ENCODE data around the gene TCAF2. TPM values are rescaled to one million over a fixed set of nuclear protein-coding genes. Genes with fewer than 3 reads are reported as not detected.
A peak's percentile ranks its signal among the peaks of the same experiment; 100 is the strongest.
"Not testable (repeated sequence)": the region's sequence is repeated elsewhere in the genome, so short reads cannot be mapped to it uniquely, and the experiment has no call there.

TCAF2 gene
- total and polyA plus RNA-seq, 2 donors (not counting 1 experiment from before 2014, with no cell fraction given): 4.1 to 15.9 TPM

DNA sequence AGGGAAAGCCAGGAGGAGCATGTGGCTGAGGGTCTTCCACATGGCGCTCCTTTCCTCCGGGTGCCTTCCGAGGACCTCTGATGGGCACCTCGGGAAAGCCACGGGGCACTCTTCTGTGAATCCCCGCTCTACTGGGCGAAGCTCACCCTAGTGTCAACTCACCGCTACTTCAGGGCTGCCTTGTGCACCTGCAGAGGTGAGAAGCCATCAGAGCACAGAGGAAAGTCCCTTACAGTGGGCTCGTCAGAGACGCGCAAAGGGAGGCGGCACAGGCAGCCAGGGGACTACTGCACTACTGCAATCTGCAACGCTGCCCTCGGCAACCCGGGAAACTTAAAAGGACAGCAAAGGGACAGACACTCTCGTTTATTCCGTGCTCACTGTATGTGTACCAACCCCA is 1.4 kb downstream of the TCAF2 start:
- POLR2A ChIA-PET; H3K4me1 Mint-ChIP-seq; intact Hi-C loops (cut with micrococcal nuclease); H4K20me1 ChIP-seq (ENCODE audit: control insufficient read depth, insufficient read depth, low read length, poor library complexity, severe bottlenecking); H3K27me3 ChIP-seq (replicated peaks in 1 of 4; ENCODE audit: control extremely low read depth in 1 of 4, control insufficient read depth in 3 of 4, insufficient read depth in 4 of 4, low read length in 3 of 4); H3K4me3 ChIP-seq (ENCODE audit: control extremely low read depth in 1 of 5, extremely low read depth in 1 of 5, insufficient read depth in 1 of 5, low read depth in 2 of 5, low read length in 4 of 5); H3K27me3 Mint-ChIP-seq; H3K4me2 ChIP-seq (replicated peaks; ENCODE audit: low read depth, low read length, poor library complexity, severe bottlenecking); DNase-seq; H2AFZ ChIP-seq (ENCODE audit: insufficient read depth, low read depth, low read length, poor library complexity, severe bottlenecking); H3K27ac ChIP-seq (ENCODE audit: low read length in 2 of 2); H3K9ac ChIP-seq (ENCODE audit: low read length); H3K4me1 ChIP-seq (ENCODE audit: control insufficient read depth in 2 of 2, insufficient read depth in 2 of 2, low read length in 2 of 2); H3K27ac Mint-ChIP-seq; H3K36me3 ChIP-seq (replicated peaks in 1 of 2; ENCODE audit: control extremely low read depth in 1 of 2, control insufficient read depth in 1 of 2, extremely low read depth in 1 of 2, insufficient read depth in 2 of 2, low read length in 1 of 2); CTCF ChIA-PET; H3K9me3 ChIP-seq (ENCODE audit: control extremely low read depth in 1 of 3, control insufficient read depth in 2 of 3, insufficient read depth in 1 of 3, low read length in 2 of 3); H3K4me3 Mint-ChIP-seq; H3K79me2 ChIP-seq (ENCODE audit: control insufficient read depth, insufficient read depth, low read length); H3K9me3 Mint-ChIP-seq (ENCODE audit: insufficient read depth): not testable (repeated sequence)
- peak; percentile 34 for ATAC-seq (ENCODE audit: low read depth)
- no CpG with 5 or more reads among the region's 17 CpGs for WGBS (ENCODE audit: insufficient coverage)

DNA sequence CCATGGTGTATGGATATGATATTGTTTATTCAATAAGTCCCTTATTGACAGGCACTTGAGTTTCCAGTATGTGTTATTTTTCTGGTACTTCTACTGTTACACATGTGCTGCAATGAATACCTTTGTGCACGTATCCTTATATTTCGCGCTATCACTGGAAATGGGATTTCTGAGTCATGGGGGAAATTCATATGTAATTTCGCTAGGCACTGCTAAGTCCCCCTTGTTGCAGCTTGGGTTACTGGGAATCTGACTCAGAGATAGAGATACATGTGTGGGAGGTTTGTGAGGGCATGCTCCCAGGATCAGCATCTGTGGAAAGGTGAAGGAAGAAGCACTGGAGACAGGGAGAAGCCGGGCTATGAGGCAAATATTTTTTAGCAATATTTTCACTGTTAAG is 9.9 kb downstream of the TCAF2 start:
- H3K27me3 ChIP-seq (replicated peaks in 1 of 4; ENCODE audit: control extremely low read depth in 1 of 4, control insufficient read depth in 3 of 4, insufficient read depth in 4 of 4, low read length in 3 of 4); H4K20me1 ChIP-seq (ENCODE audit: control insufficient read depth, insufficient read depth, low read length, poor library complexity, severe bottlenecking); H3K4me3 Mint-ChIP-seq; H3K4me3 ChIP-seq (ENCODE audit: control extremely low read depth in 1 of 5, extremely low read depth in 1 of 5, insufficient read depth in 1 of 5, low read depth in 2 of 5, low read length in 4 of 5); H3K9ac ChIP-seq (ENCODE audit: low read length); H3K9me3 Mint-ChIP-seq (ENCODE audit: insufficient read depth); ATAC-seq (ENCODE audit: low read depth); H3K4me1 ChIP-seq (ENCODE audit: control insufficient read depth in 2 of 2, insufficient read depth in 2 of 2, low read length in 2 of 2); H3K27ac ChIP-seq (ENCODE audit: low read length in 2 of 2); CTCF ChIA-PET; H3K79me2 ChIP-seq (ENCODE audit: control insufficient read depth, insufficient read depth, low read length); intact Hi-C loops (cut with micrococcal nuclease); H3K9me3 ChIP-seq (ENCODE audit: control extremely low read depth in 1 of 3, control insufficient read depth in 2 of 3, insufficient read depth in 1 of 3, low read length in 2 of 3); H3K4me2 ChIP-seq (replicated peaks; ENCODE audit: low read depth, low read length, poor library complexity, severe bottlenecking); DNase-seq; H3K27me3 Mint-ChIP-seq; H3K4me1 Mint-ChIP-seq; H3K36me3 ChIP-seq (replicated peaks in 1 of 2; ENCODE audit: control extremely low read depth in 1 of 2, control insufficient read depth in 1 of 2, extremely low read depth in 1 of 2, insufficient read depth in 2 of 2, low read length in 1 of 2); H2AFZ ChIP-seq (ENCODE audit: insufficient read depth, low read depth, low read length, poor library complexity, severe bottlenecking); H3K27ac Mint-ChIP-seq; POLR2A ChIA-PET: not testable (repeated sequence)
- WGBS (ENCODE audit: insufficient coverage): no CpG with 5 or more reads among the region's 5 CpGs

DNA sequence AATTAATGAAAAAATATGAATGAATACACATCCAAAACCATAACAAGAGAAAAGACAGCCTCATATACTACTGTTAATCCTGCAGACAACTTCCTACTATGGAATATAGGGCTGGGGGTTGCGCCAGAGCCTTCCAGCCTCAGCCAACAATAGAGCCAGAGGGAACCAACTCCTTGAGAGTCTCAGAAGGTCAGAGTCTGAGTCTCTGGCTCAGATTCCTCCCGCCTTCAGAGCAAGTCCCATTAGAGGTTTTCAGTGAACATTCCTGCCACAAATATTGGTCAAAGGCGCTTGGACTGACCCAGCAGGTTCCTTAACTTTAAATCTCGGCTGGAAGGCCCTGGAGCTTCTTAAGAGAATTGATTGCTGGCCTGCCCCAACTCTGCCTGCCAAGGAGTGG is 11.7 kb downstream of the TCAF2 start:
- intact Hi-C loops (cut with micrococcal nuclease); H3K27me3 ChIP-seq (replicated peaks in 1 of 4; ENCODE audit: control extremely low read depth in 1 of 4, control insufficient read depth in 3 of 4, insufficient read depth in 4 of 4, low read length in 3 of 4); H3K4me1 Mint-ChIP-seq; H3K4me1 ChIP-seq (ENCODE audit: control insufficient read depth in 2 of 2, insufficient read depth in 2 of 2, low read length in 2 of 2); H3K36me3 ChIP-seq (replicated peaks in 1 of 2; ENCODE audit: control extremely low read depth in 1 of 2, control insufficient read depth in 1 of 2, extremely low read depth in 1 of 2, insufficient read depth in 2 of 2, low read length in 1 of 2); H3K27me3 Mint-ChIP-seq; H3K4me3 Mint-ChIP-seq; DNase-seq; H3K9me3 ChIP-seq (ENCODE audit: control extremely low read depth in 1 of 3, control insufficient read depth in 2 of 3, insufficient read depth in 1 of 3, low read length in 2 of 3); H3K27ac ChIP-seq (ENCODE audit: low read length in 2 of 2); H3K9ac ChIP-seq (ENCODE audit: low read length); H3K4me3 ChIP-seq (ENCODE audit: control extremely low read depth in 1 of 5, extremely low read depth in 1 of 5, insufficient read depth in 1 of 5, low read depth in 2 of 5, low read length in 4 of 5); CTCF ChIA-PET; ATAC-seq (ENCODE audit: low read depth); H4K20me1 ChIP-seq (ENCODE audit: control insufficient read depth, insufficient read depth, low read length, poor library complexity, severe bottlenecking); H3K9me3 Mint-ChIP-seq (ENCODE audit: insufficient read depth); H3K79me2 ChIP-seq (ENCODE audit: control insufficient read depth, insufficient read depth, low read length); POLR2A ChIA-PET; H3K4me2 ChIP-seq (replicated peaks; ENCODE audit: low read depth, low read length, poor library complexity, severe bottlenecking); H3K27ac Mint-ChIP-seq; H2AFZ ChIP-seq (ENCODE audit: insufficient read depth, low read depth, low read length, poor library complexity, severe bottlenecking): not testable (repeated sequence)
- WGBS (ENCODE audit: insufficient coverage): no CpG with 5 or more reads among the region's 4 CpGs

DNA sequence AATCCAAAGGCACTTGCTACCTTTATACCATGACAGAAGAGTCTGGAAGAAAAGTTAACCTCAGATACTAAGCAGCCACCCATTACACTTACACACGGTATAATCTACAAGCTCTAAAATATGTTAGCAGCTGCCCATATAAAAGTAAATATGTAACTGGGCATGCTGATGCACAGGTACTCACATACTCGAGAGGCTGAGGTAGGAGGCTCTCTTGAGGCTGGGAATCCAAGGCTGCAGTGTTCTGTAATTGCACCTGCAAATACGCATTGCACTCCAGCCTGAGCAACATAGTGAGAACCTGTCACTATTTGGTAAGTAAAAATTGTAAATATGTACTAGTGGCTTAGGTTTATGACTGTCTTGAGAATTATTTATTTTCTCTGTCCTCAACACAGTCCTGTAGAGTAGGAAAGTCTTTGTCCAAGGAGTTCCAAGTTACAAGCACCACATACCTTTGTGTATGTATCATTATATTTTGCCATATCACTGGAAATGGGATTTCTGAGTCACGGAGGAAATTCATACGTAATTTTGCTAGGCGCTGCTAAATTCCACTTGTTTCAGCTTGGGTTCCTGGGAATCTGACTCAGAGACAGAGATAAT is 12.3 kb downstream of the TCAF2 start:
- H3K4me1 Mint-ChIP-seq; H3K36me3 ChIP-seq (replicated peaks in 1 of 2; ENCODE audit: control extremely low read depth in 1 of 2, control insufficient read depth in 1 of 2, extremely low read depth in 1 of 2, insufficient read depth in 2 of 2, low read length in 1 of 2); H3K9me3 ChIP-seq (ENCODE audit: control extremely low read depth in 1 of 3, control insufficient read depth in 2 of 3, insufficient read depth in 1 of 3, low read length in 2 of 3); H4K20me1 ChIP-seq (ENCODE audit: control insufficient read depth, insufficient read depth, low read length, poor library complexity, severe bottlenecking); H3K4me2 ChIP-seq (replicated peaks; ENCODE audit: low read depth, low read length, poor library complexity, severe bottlenecking); H3K27me3 Mint-ChIP-seq; H3K79me2 ChIP-seq (ENCODE audit: control insufficient read depth, insufficient read depth, low read length); intact Hi-C loops (cut with micrococcal nuclease); ATAC-seq (ENCODE audit: low read depth); DNase-seq; H3K9me3 Mint-ChIP-seq (ENCODE audit: insufficient read depth); H3K4me1 ChIP-seq (ENCODE audit: control insufficient read depth in 2 of 2, insufficient read depth in 2 of 2, low read length in 2 of 2); H3K9ac ChIP-seq (ENCODE audit: low read length); H3K27ac ChIP-seq (ENCODE audit: low read length in 2 of 2); H3K27ac Mint-ChIP-seq; H3K4me3 ChIP-seq (ENCODE audit: control extremely low read depth in 1 of 5, extremely low read depth in 1 of 5, insufficient read depth in 1 of 5, low read depth in 2 of 5, low read length in 4 of 5); CTCF ChIA-PET; H3K4me3 Mint-ChIP-seq; H3K27me3 ChIP-seq (replicated peaks in 1 of 4; ENCODE audit: control extremely low read depth in 1 of 4, control insufficient read depth in 3 of 4, insufficient read depth in 4 of 4, low read length in 3 of 4); POLR2A ChIA-PET; H2AFZ ChIP-seq (ENCODE audit: insufficient read depth, low read depth, low read length, poor library complexity, severe bottlenecking): not testable (repeated sequence)
- no CpG with 5 or more reads among the region's 6 CpGs for WGBS (ENCODE audit: insufficient coverage)
